Trophoblast cell (in vitro differentiated cells and primary cell): ENCODE data around the gene GAN.
"Not testable (repeated sequence)": the region's sequence is repeated elsewhere in the genome, so short reads cannot be mapped to it uniquely, and the experiment has no call there.

Source experiments
- DNase-seq, 2 donors: peaks; one replicate each; pipeline ENCODE4 v3.0.0-alpha.2; 2016
- H2AFZ ChIP-seq: 2 replicates; pipeline ENCODE4 v1.6.1; 2013; ENCODE audit warnings: low read length, moderate library complexity, mild to moderate bottlenecking; ENCODE audit not compliant: insufficient read depth, poor library complexity
- H2AK5ac ChIP-seq: 2 replicates; pipeline ENCODE4 v1.6.1; 2013; ENCODE audit warnings: mild to moderate bottlenecking, low read length
- H2BK120ac ChIP-seq: 2 replicates; pipeline ENCODE4 v1.6.1; 2013; ENCODE audit warnings: low read length, mild to moderate bottlenecking, moderate library complexity; ENCODE audit not compliant: insufficient read depth, poor library complexity
- H2BK12ac ChIP-seq: 2 replicates; pipeline ENCODE4 v1.6.1; 2013; ENCODE audit warnings: mild to moderate bottlenecking, low read length, moderate library complexity
- H2BK5ac ChIP-seq: 2 replicates; pipeline ENCODE4 v1.6.1; 2013; ENCODE audit warnings: low read length, low read depth, moderate library complexity, mild to moderate bottlenecking; ENCODE audit not compliant: poor library complexity
- H3K14ac ChIP-seq: 2 replicates; pipeline ENCODE4 v1.6.1; 2013; ENCODE audit warnings: mild to moderate bottlenecking, low read length
- H3K18ac ChIP-seq: 2 replicates; pipeline ENCODE4 v1.6.1; 2013; ENCODE audit warnings: mild to moderate bottlenecking, low read length
- H3K23ac ChIP-seq: 2 replicates; pipeline ENCODE4 v1.6.1; 2013; ENCODE audit warnings: low read length
- H3K27ac ChIP-seq: 2 replicates; pipeline ENCODE4 v1.5.1; 2013; ENCODE audit warnings: low read depth, mild to moderate bottlenecking, inconsistent platforms, low read length, moderate library complexity
- H3K27me3 ChIP-seq: 2 replicates; pipeline ENCODE4 v1.6.1; 2013; ENCODE audit warnings: inconsistent platforms, mild to moderate bottlenecking, low read length, moderate library complexity; ENCODE audit not compliant: insufficient read depth
- H3K36me3 ChIP-seq, 2 experiments: 1 replicate in 1 of 2; 2 replicates in 1 of 2; pipeline ENCODE4 v1.6.1; 2013; ENCODE audit warnings: low read length in 2 of 2, mild to moderate bottlenecking in 2 of 2, moderate library complexity in 1 of 2; ENCODE audit not compliant: insufficient read depth in 2 of 2, control insufficient read depth in 1 of 2
- H3K4ac ChIP-seq: 2 replicates; pipeline ENCODE4 v1.6.1; 2013; ENCODE audit warnings: low read depth, mild to moderate bottlenecking, low read length, moderate library complexity
- H3K4me1 ChIP-seq, 2 experiments: 1 replicate in 1 of 2; 2 replicates in 1 of 2; pipeline ENCODE4 v1.6.1; 2013; ENCODE audit warnings: low read length in 2 of 2, mild to moderate bottlenecking in 2 of 2, moderate library complexity in 1 of 2; ENCODE audit not compliant: insufficient read depth in 2 of 2, control insufficient read depth in 1 of 2
- H3K4me2 ChIP-seq: 2 replicates; pipeline ENCODE4 v1.6.1; 2013; ENCODE audit warnings: inconsistent platforms, mild to moderate bottlenecking, low read length, moderate library complexity
- H3K4me3 ChIP-seq: 2 replicates; pipeline ENCODE4 v1.5.1; 2013; ENCODE audit warnings: mild to moderate bottlenecking, low read depth, low read length, inconsistent platforms
- H3K79me1 ChIP-seq: one replicate; pipeline ENCODE4 v1.6.1; 2013; ENCODE audit warnings: low read length
- H3K79me2 ChIP-seq: 2 replicates; pipeline ENCODE4 v1.6.1; 2013; ENCODE audit warnings: low read length, mild to moderate bottlenecking; ENCODE audit not compliant: control insufficient read depth, insufficient read depth, poor library complexity
- H3K9ac ChIP-seq: 2 replicates; pipeline ENCODE4 v1.6.1; 2013; ENCODE audit warnings: mild to moderate bottlenecking, low read length
- H3K9me3 ChIP-seq: 2 replicates; pipeline ENCODE4 v1.6.1; 2013; ENCODE audit warnings: low read depth, mild to moderate bottlenecking, control low read depth, inconsistent platforms, low read length; ENCODE audit not compliant: insufficient read depth
- H4K12ac ChIP-seq: 2 replicates; pipeline ENCODE4 v1.6.1; 2013; ENCODE audit warnings: low read depth, mild to moderate bottlenecking, low read length, moderate library complexity
- H4K8ac ChIP-seq: 2 replicates; pipeline ENCODE4 v1.6.1; 2013; ENCODE audit warnings: low read depth, mild to moderate bottlenecking, low read length, moderate library complexity
- H4K91ac ChIP-seq: one replicate; pipeline ENCODE4 v1.6.1; 2013; ENCODE audit warnings: low read depth, mild to moderate bottlenecking, low read length, moderate library complexity
- whole genome bisulfite sequencing: extraction: QIAGEN DNeasy Blood & Tissue Kit; methylation state at CpG from one replicate; pipeline ENCODE4 v1.1.7; 2013; ENCODE audit warnings: missing lambda C conversion rate; ENCODE audit not compliant: insufficient read length, insufficient coverage; ENCODE audit errors: extremely low coverage; 5-methylcytosine and 5-hydroxymethylcytosine counted together

The GAN gene

GRCh38 chr16:81401035-81401950 is 86.5 kb downstream of the GAN start:
- Histone ChIP-seq H3K4me1 (peaks cover 7 to 9% of the 10 kb centered on the region in 2 experiments), H3K18ac (no peak overlapping the region), H3K79me1 (peaks cover 13% of the 10 kb centered on the region), H2AK5ac (no peak overlapping the region), H4K91ac (no peak overlapping the region), H2AFZ (no peak overlapping the region), H3K36me3 (no peaks in the 10 kb centered on the region), H3K9me3 (peaks cover 2% of the 10 kb centered on the region), H4K8ac (no peak overlapping the region), H3K79me2 (no peaks in the 10 kb centered on the region), H2BK12ac (no peak overlapping the region), H2BK5ac (no peak overlapping the region), H4K12ac (no peak overlapping the region), H2BK120ac (no peak overlapping the region), H3K4me3 (no peak overlapping the region), H3K9ac (no peak overlapping the region), H3K4ac (no peak overlapping the region), H3K23ac (no peak overlapping the region), H3K27me3 (no peaks in the 10 kb centered on the region), H3K27ac (no peak overlapping the region), H3K4me2 (no peak overlapping the region), H3K14ac (no peak overlapping the region)
- DNase-seq: peak; percentile 90 to 95
- no CpG with 5 or more reads among the region's 19 CpGs for WGBS

GRCh38 chr16:81403208-81403600 is 88.4 kb downstream of the GAN start:
- no peak overlapping the region for H3K4me3 ChIP-seq
- no peak overlapping the region for H4K91ac ChIP-seq
- peaks cover 1% of the 10 kb centered on the region for H3K79me2 ChIP-seq
- no peak overlapping the region for H3K9ac ChIP-seq
- peak overlapping the region; percentile 48 for H3K4me2 ChIP-seq
- H3K9me3 ChIP-seq: peaks cover 2% of the 10 kb centered on the region
- no CpG with 5 or more reads among the region's 5 CpGs for WGBS
- no peak overlapping the region for H4K12ac ChIP-seq
- no peak overlapping the region for H3K14ac ChIP-seq
- no peak overlapping the region for H2BK12ac ChIP-seq
- H2BK5ac ChIP-seq: no peak overlapping the region
- H3K4me1 ChIP-seq: peaks cover 14 to 17% of the 10 kb centered on the region in 2 experiments
- no peak overlapping the region for H3K27ac ChIP-seq
- no peak for DNase-seq
- H3K23ac ChIP-seq: no peak overlapping the region
- H3K4ac ChIP-seq: no peak overlapping the region
- H3K36me3 ChIP-seq: no peaks in the 10 kb centered on the region
- H3K18ac ChIP-seq: no peak overlapping the region
- no peak overlapping the region for H2AK5ac ChIP-seq
- H3K79me1 ChIP-seq: peaks cover 20% of the 10 kb centered on the region
- H4K8ac ChIP-seq: no peak overlapping the region
- H2BK120ac ChIP-seq: no peak overlapping the region
- H2AFZ ChIP-seq: no peak overlapping the region
- H3K27me3 ChIP-seq: no peaks in the 10 kb centered on the region

- H3K4me1 ChIP-seq: peaks cover 14 to 17% of the 10 kb centered on the region in 2 experiments
These were observed 89.0 kb downstream of the GAN start for GRCh38 chr16:81403601-81404391.

GRCh38 chr16:81405002-81405401 is 90.2 kb downstream of the GAN start:
- not testable (repeated sequence) for H4K8ac ChIP-seq, H3K23ac ChIP-seq, DNase-seq, H3K9me3 ChIP-seq, H3K79me2 ChIP-seq, H3K27ac ChIP-seq, H3K4me3 ChIP-seq, H3K14ac ChIP-seq, H4K12ac ChIP-seq, H3K4me2 ChIP-seq, H3K27me3 ChIP-seq, H3K9ac ChIP-seq, H2AFZ ChIP-seq, H3K36me3 ChIP-seq
- Histone ChIP-seq H3K18ac (peak overlapping the region; percentile 57), H2AK5ac (peak overlapping the region; percentile 45), H4K91ac (peak overlapping the region; percentile 67), H2BK12ac (peak overlapping the region; percentile 87), H2BK120ac (peak overlapping the region; percentile 59), H3K79me1 (peaks cover 20% of the 10 kb centered on the region), H3K4ac (peak overlapping the region; percentile 43), H2BK5ac (peak overlapping the region; percentile 64), H3K4me1 (peaks cover 14 to 20% of the 10 kb centered on the region in 2 experiments)
- WGBS: no CpG with 5 or more reads among the region's 2 CpGs

More at GRCh38 chr16:81403601-81404391, 89.0 kb downstream of the GAN start:
- peak overlapping the region; percentile 67 for H4K91ac ChIP-seq
- H3K18ac ChIP-seq: peak overlapping the region; percentile 22
- H2AFZ ChIP-seq: peak overlapping the region; percentile 8
- no CpG with 5 or more reads among the region's 37 CpGs for WGBS
- H3K4me3 ChIP-seq: no peak overlapping the region
- peak overlapping the region; percentile 35 for H2BK120ac ChIP-seq
- DNase-seq: peak; percentile 92 to 98
- H2BK12ac ChIP-seq: peak overlapping the region; percentile 63
- no peak overlapping the region for H3K23ac ChIP-seq
- peaks cover 2% of the 10 kb centered on the region for H3K9me3 ChIP-seq
- no peaks in the 10 kb centered on the region for H3K36me3 ChIP-seq
- H3K9ac ChIP-seq: no peak overlapping the region
- H3K79me1 ChIP-seq: peaks cover 20% of the 10 kb centered on the region
- H4K12ac ChIP-seq: peak overlapping the region; percentile 37
- peak overlapping the region; percentile 48 for H3K4me2 ChIP-seq
- peak overlapping the region; percentile 15 for H3K14ac ChIP-seq
- H3K4ac ChIP-seq: peak overlapping the region; percentile 3
- no peaks in the 10 kb centered on the region for H3K27me3 ChIP-seq
- no peak overlapping the region for H3K27ac ChIP-seq
- H2AK5ac ChIP-seq: peak overlapping the region; percentile 26
- H2BK5ac ChIP-seq: no peak overlapping the region
- peaks cover 1% of the 10 kb centered on the region for H3K79me2 ChIP-seq
- H4K8ac ChIP-seq: peak overlapping the region; percentile 27
